HG02623 (cell line): ENCODE data around the gene CLK2.

Experiments used
- ATAC-seq: cut with Tn5 transposase; IDR thresholded peaks from one replicate; pipeline ENCODE4 v1.9.1; 2021; ENCODE audit warnings: moderate library complexity; ENCODE audit not compliant: unreplicated experiment

The CLK2 gene

GRCh38 chr1:155273343-155274245 is at the start of gene CLK2:
CLK2 (minus strand) TSS chr1:155273504; CDS start chr1:155270977, 2,527 bp downstream.
- ATAC-seq: peak; percentile 68

GRCh38 chr1:155322571-155322952 is 49.3 kb upstream of the CLK2 start:
- no peak for ATAC-seq

GRCh38 chr1:155321639-155322503 is 48.6 kb upstream of the CLK2 start:
- no peak for ATAC-seq

GRCh38 chr1:155320661-155321617 is 47.6 kb upstream of the CLK2 start, which contains the start of gene RUSC1:
RUSC1 (plus strand) TSS chr1:155320894; CDS start chr1:155321774, 880 bp downstream.
- ATAC-seq: no peak

GRCh38 chr1:155320252-155320651 is 46.9 kb upstream of the CLK2 start:
- no peak for ATAC-seq

GRCh38 chr1:155319536-155319935 is 46.2 kb upstream of the CLK2 start:
- no peak for ATAC-seq

GRCh38 chr1:155318082-155318481 is 44.8 kb upstream of the CLK2 start:
- no peak for ATAC-seq

- ATAC-seq: no peak
Measured at GRCh38 chr1:155316922-155317321, 43.6 kb upstream of the CLK2 start.

GRCh38 chr1:155313261-155313660 is 40.0 kb upstream of the CLK2 start:
- ATAC-seq: no peak

GRCh38 chr1:155309423-155310021 is 36.2 kb upstream of the CLK2 start:
- ATAC-seq: no peak

GRCh38 chr1:155308493-155309422 is 35.5 kb upstream of the CLK2 start, which contains the start of gene FDPS:
FDPS (plus strand) TSS chr1:155308866; CDS start chr1:155309790, 924 bp downstream.
- ATAC-seq: peak; percentile 92

GRCh38 chr1:155307247-155307740 is 34.0 kb upstream of the CLK2 start:
- no peak for ATAC-seq

GRCh38 chr1:155305881-155306391 is 32.6 kb upstream of the CLK2 start:
- ATAC-seq: no peak

GRCh38 chr1:155304558-155305063 is 31.3 kb upstream of the CLK2 start:
- no peak for ATAC-seq

GRCh38 chr1:155301342-155301841 is 28.1 kb upstream of the CLK2 start, which contains the start of gene PKLR:
PKLR (minus strand) TSS chr1:155301438; CDS start chr1:155301395, 43 bp downstream.
- no peak for ATAC-seq

GRCh38 chr1:155300553-155301329 is 27.4 kb upstream of the CLK2 start:
- no peak for ATAC-seq

GRCh38 chr1:155300024-155300423 is 26.7 kb upstream of the CLK2 start:
- ATAC-seq: no peak
